ENCODE data around the gene PARP1.
"Not testable (repeated sequence)": the region's sequence is repeated elsewhere in the genome, so short reads cannot be mapped to it uniquely, and the experiment has no call there.

PARP1 gene

GRCh38 chr1:226349801-226350518 lies 57.9 kb downstream of the PARP1 start:
- no peak for DNase-seq

GRCh38 chr1:226349081-226349480 lies 58.8 kb downstream of the PARP1 start:
- DNase-seq, result no peak

GRCh38 chr1:226344441-226345259 lies 63.2 kb downstream of the PARP1 start:
- no peak for DNase-seq

- no peak for DNase-seq
Observed at GRCh38 chr1:226342656-226343055, 65.2 kb downstream of the PARP1 start.

GRCh38 chr1:226340111-226340510 lies 67.8 kb downstream of the PARP1 start:
- DNase-seq, result not testable (repeated sequence)

DNA sequence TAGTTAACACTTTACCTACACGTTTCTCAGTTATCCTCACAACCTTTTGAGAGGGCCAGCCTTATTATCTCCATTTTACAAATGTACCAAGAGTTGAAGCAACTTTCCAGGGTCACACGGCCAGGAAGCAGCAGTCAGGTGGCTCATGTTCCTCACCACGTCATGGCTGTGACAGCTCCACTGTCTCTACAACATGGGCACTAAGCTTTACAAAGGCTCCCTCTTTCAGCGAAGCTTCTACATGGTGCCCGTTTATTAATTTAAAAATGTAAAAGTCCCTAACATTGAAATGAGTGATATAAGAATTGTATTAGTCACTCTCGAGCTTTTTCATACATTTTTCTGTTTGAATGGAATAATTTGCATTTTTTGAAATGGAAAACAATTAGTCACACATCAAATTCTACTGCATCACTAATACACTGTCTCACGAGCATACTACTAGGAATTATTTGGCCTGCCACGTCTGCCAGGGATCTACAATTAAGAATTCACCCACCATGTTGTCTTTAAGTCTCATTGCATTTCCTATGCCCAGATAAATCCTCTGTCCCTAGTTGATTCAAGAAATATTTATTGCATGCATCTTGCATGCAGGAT lies 70.5 kb downstream of the PARP1 start:
- DNase-seq, result no peak

DNA sequence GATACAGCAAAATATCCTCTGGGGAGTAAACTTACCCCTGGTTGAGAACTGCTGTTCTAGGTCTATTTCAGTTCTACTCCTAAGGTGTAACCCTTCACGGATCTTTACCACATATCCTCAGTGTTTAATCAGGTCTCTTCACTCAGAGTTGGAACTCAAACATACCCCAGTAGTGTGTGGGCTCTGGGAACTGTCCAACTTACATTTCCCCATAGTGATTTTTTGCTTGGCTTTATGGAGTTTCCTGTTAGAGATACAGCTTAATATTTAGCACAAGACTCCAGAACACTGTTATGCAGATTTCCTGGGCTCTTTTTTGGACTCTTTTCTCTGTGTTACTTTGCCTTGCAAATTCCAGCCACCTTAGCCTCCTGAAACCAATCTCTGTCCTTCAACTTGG lies 72.2 kb downstream of the PARP1 start:
- DNase-seq, result no peak

- DNase-seq, result no peak
Observed at GRCh38 chr1:226332947-226333346, 74.9 kb downstream of the PARP1 start.

DNA sequence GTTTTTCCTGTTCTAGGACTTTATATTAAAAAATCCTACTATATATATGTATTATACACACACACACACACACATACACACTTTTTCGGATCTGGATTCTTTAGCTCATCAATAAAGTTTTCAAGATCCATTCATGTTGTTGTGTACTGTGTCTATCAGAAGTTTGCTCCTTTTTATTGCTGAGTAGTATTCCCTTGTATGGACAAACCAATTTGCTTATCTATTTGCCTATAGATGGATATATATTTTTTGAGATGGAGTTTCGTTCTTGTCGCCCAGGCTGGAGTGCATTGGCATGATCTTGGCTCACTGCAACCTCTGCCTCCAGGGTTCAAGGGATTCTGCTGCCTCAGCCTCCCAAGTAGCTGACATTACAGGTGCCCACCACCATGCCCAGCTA lies 78.7 kb downstream of the PARP1 start:
- no peak for DNase-seq

DNA sequence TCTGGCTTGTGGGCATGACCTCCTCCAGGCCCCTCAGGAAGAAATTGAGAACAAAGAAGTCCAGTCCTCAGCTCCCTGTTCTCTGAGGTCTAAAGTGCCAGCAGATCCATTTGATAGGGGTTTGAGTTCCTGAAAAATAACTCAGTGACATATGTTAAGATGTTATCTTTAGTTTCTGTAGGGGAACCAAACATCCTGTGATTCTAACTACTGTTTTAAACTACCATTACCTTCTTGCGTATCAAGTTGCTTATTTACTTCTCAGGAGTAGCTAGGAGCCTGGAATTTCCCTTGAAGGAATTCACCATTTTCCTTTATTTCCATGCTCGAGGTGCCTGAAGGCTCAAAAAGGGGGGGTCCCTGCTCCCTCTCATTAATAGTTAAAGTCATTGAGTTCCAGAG lies 80.1 kb downstream of the PARP1 start:
- DNase-seq, result no peak

- DNase-seq, result no peak
Observed at GRCh38 chr1:226325178-226325577, 82.7 kb downstream of the PARP1 start.

GRCh38 chr1:226324479-226324878 lies 83.4 kb downstream of the PARP1 start:
- DNase-seq, result no peak

DNA sequence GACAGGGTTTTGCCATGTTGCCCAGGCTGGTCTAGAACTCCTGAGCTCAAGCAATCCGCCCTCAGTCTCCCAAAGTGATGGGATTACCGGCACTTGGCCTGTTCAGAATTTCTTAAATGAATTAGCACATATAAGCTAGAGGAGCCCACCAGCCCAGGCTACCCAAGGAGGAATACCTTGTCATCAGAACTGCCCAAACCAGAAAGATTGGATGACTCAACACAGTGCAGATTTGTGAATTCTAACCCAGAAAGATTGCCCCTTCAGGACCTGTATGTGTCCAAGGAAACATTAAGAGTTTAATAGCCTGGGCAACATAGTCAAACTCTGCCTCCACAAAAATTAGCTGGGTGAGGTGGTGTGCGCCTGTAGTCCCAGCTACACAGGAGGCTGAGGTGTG lies 84.9 kb downstream of the PARP1 start:
- no peak for DNase-seq

DNA sequence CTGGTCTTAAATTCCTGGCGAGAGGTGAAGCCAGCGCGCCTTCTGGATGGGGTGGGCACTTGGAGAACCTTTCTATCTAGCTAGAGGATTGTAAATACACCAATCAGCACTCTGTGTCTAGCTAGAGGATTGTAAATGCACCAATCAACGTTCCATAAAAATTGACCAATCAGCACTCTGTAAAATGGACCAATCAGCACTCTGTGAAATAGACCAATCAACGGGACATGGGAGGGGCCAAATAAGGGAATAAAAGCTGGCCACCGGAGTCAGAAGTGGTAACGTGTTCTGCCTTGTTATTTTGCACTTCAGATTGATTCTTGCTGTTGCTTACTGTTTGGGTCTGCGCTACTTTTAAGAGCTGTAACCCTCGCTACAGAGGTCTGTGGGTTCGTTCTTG lies 87.0 kb downstream of the PARP1 start:
- no peak for DNase-seq

GRCh38 chr1:226318471-226318870 lies 89.4 kb downstream of the PARP1 start:
- no peak for DNase-seq

- no peak for DNase-seq
Observed at GRCh38 chr1:226314055-226314454, 93.8 kb downstream of the PARP1 start.

- DNase-seq, result no peak
Observed at GRCh38 chr1:226312065-226312464, 95.8 kb downstream of the PARP1 start.

- DNase-seq, result no peak
Observed at GRCh38 chr1:226311376-226311775, 96.5 kb downstream of the PARP1 start.

All from NK-92 treated with Interleukin-12 subunit alpha and Interleukin-12 subunit beta, amount 100 ng/mL, for 24 hours (cell line).